ENCODE measurements around the gene CCDC17. TPM values are rescaled to one million over a fixed set of nuclear protein-coding genes. Genes with fewer than 3 reads are reported as not detected.

Gene CCDC17
- total RNA-seq, 1 donor from 2014 or later: 1.5 TPM

DNA sequence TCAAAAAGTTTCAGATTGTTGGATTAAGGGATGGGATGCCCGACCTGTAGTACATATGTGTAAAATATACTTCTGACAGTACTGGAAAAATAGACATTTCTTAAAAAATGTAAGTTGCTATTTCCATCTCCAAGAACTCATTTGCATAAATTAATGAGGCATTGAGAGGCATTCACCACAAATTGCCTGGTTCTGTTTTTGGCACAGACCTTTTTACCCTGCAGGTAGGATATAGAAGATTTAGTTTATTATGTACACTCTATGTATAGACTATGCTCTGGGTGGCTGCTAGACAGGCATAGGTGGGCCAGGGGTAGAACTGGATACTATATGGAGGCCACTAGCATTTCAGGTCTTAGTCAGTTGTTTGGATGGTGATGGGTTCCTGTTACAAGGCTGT is 8.0 kb downstream of the CCDC17 start:
- Mint-ChIP-seq H3K27me3 (ENCODE audit: insufficient read depth, low read depth) (peaks cover 10% of the 10 kb centered on the region), H3K4me3 (no peak overlapping the region), H3K36me3 (peaks cover 48% of the 10 kb centered on the region)

DNA sequence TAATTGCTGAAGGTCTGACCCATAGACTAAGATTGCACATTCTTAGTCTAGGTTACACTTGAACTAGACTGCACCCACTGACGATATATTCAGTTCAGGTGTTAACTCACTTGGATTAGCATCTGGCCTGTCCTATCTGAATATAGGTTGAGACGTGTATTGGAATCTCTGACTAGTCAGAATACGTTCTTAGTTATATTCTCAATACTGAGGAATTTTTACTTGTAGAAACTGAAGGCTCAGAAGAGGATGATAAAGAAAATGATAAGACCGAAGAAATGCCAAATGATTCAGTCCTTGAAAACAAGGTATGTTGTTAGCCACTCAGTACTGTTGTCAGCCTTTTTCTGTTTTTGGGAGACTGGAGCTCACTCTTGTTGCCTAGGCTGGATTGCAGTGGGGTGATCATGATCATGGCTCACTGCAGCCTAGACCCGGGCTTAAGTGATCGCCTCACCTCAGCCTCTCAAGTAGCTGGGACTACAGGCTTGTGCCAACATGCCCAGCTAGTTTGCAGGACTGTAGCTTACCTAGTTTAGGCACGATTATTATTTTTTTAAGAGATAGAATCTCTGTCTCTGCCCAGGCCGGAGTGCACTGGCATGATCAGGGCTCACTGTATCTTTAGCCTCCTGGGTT is 10.8 kb downstream of the CCDC17 start:
- H3K9me3 Mint-ChIP-seq: no peaks in the 10 kb centered on the region
- Histone ChIP-seq H3K27me3 (no peaks in the 10 kb centered on the region), H3K4me1 (no peaks in the 10 kb centered on the region), H3K9ac (no peak overlapping the region), H3K4me2 (no peak overlapping the region), H3K9me3 (ENCODE audit: low read depth) (no peaks in the 10 kb centered on the region), H3K79me2 (ENCODE audit: low read depth) (peaks cover 62% of the 10 kb centered on the region), H3F3A (ENCODE audit: low read depth) (peaks cover 91% of the 10 kb centered on the region), H4K20me1 (ENCODE audit: low read depth) (peaks cover 80% of the 10 kb centered on the region), H3K36me3 (peaks cover 55% of the 10 kb centered on the region), H3K27ac (no peak overlapping the region), H2AFZ (replicated peaks) (no peak overlapping the region), H3K4me3 (no peak overlapping the region)
- peaks cover 5% of the 10 kb centered on the region for H3K27me3 Mint-ChIP-seq (ENCODE audit: insufficient read depth, low read depth)
- no peak overlapping the region for H3K27ac Mint-ChIP-seq
- H3K36me3 Mint-ChIP-seq: peaks cover 60% of the 10 kb centered on the region
- H3K4me1 Mint-ChIP-seq: no peaks in the 10 kb centered on the region
- H3K4me3 Mint-ChIP-seq: no peak overlapping the region
- TF ChIP-seq, protein P1, sequence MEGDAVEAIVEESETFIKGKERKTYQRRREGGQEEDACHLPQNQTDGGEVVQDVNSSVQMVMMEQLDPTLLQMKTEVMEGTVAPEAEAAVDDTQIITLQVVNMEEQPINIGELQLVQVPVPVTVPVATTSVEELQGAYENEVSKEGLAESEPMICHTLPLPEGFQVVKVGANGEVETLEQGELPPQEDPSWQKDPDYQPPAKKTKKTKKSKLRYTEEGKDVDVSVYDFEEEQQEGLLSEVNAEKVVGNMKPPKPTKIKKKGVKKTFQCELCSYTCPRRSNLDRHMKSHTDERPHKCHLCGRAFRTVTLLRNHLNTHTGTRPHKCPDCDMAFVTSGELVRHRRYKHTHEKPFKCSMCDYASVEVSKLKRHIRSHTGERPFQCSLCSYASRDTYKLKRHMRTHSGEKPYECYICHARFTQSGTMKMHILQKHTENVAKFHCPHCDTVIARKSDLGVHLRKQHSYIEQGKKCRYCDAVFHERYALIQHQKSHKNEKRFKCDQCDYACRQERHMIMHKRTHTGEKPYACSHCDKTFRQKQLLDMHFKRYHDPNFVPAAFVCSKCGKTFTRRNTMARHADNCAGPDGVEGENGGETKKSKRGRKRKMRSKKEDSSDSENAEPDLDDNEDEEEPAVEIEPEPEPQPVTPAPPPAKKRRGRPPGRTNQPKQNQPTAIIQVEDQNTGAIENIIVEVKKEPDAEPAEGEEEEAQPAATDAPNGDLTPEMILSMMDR (IDR thresholded peaks at IDR 0.05): no peak
- no peak for TF ChIP-seq EZH2 (IDR thresholded peaks at IDR 0.05)
- TF ChIP-seq EZH2phosphoT487 (IDR thresholded peaks at IDR 0.05): no peak
- no peak for DNase-seq (ENCODE audit: low spot score)

More for the DNA sequence above, 8.0 kb downstream of the CCDC17 start:
- Histone ChIP-seq H3K4me1 (no peaks in the 10 kb centered on the region), H3K9ac (no peak overlapping the region), H3K4me2 (no peak overlapping the region), H3K4me3 (no peak overlapping the region), H3K79me2 (ENCODE audit: low read depth) (peaks cover 34% of the 10 kb centered on the region), H3F3A (ENCODE audit: low read depth) (peaks cover 95% of the 10 kb centered on the region), H2AFZ (replicated peaks) (no peak overlapping the region), H3K9me3 (ENCODE audit: low read depth) (no peaks in the 10 kb centered on the region), H3K36me3 (peaks cover 49% of the 10 kb centered on the region), H3K27ac (peak overlapping the region; percentile 36), H4K20me1 (ENCODE audit: low read depth) (peaks cover 70% of the 10 kb centered on the region), H3K27me3 (no peaks in the 10 kb centered on the region)
- no peak for DNase-seq (ENCODE audit: low spot score)
- no peak overlapping the region for H3K27ac Mint-ChIP-seq
- H3K9me3 Mint-ChIP-seq: no peaks in the 10 kb centered on the region
- no peak for TF ChIP-seq EZH2 (IDR thresholded peaks at IDR 0.05)
- H3K4me1 Mint-ChIP-seq: no peaks in the 10 kb centered on the region

DNA sequence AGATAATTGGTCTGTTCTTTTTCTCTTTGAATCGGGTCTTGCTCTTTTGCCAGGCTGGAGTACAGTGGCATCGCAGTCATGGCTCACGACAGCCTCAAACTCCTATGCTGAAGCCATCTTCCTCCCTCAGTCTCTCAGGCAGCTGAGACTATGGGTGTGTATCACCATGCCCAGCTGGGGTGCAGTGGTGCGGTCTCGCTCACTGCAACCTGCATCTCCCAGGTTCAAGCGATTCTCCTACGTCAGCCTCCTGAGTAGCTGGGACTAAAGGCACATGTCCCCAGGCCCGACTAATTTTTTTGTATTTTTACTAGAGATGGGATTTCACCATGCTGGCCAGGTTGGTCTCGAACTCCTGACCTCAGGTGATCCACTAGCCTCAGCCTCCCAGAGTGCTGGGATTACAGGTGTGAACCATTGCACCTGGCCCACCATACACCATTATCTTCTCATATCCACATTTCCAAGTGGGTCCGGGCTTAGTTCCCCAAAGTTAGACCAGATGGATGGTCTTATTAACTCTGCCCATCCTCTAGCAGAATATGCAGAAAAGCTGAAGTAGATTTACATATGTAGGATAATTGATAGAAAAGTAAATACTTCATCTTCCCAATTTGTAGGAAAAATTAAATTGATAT is 13.1 kb downstream of the CCDC17 start:
- DNase-seq (ENCODE audit: low spot score): no peak
- no peak overlapping the region for H3K27ac Mint-ChIP-seq
- TF ChIP-seq EZH2phosphoT487 (IDR thresholded peaks at IDR 0.05) (no peak), EZH2 (IDR thresholded peaks at IDR 0.05) (no peak)
- TF ChIP-seq, protein P1 (IDR thresholded peaks at IDR 0.05): no peak
- peaks cover 85% of the 10 kb centered on the region for H4K20me1 ChIP-seq (ENCODE audit: low read depth)
- H3K9me3 ChIP-seq (ENCODE audit: low read depth): no peaks in the 10 kb centered on the region
- H3K9ac ChIP-seq: no peak overlapping the region
- peaks cover 62% of the 10 kb centered on the region for H3K36me3 Mint-ChIP-seq
- no peak overlapping the region for H3K4me3 ChIP-seq
- H3K4me3 Mint-ChIP-seq: no peak overlapping the region
- H3K4me1 Mint-ChIP-seq: no peaks in the 10 kb centered on the region
- no peaks in the 10 kb centered on the region for H3K27me3 ChIP-seq
- H3K36me3 ChIP-seq: peaks cover 51% of the 10 kb centered on the region
- peaks cover 3% of the 10 kb centered on the region for H3K27me3 Mint-ChIP-seq (ENCODE audit: insufficient read depth, low read depth)
- no peaks in the 10 kb centered on the region for H3K9me3 Mint-ChIP-seq
- peak overlapping the region; percentile 0 for H3K27ac ChIP-seq
- no peaks in the 10 kb centered on the region for H3K4me1 ChIP-seq
- peaks cover 84% of the 10 kb centered on the region for H3F3A ChIP-seq (ENCODE audit: low read depth)
- no peak overlapping the region for H2AFZ ChIP-seq (replicated peaks)
- H3K4me2 ChIP-seq: no peak overlapping the region
- peaks cover 86% of the 10 kb centered on the region for H3K79me2 ChIP-seq (ENCODE audit: low read depth)

Measured in neural progenitor cell (in vitro differentiated cells).